Progenitor cell of endocrine pancreas (in vitro differentiated cells): ENCODE data around the gene ASPN. TPM values are rescaled to one million over a fixed set of nuclear protein-coding genes. Genes with fewer than 3 reads are reported as not detected.
"Not testable (repeated sequence)": the region's sequence is repeated elsewhere in the genome, so short reads cannot be mapped to it uniquely, and the experiment has no call there.

Experiments used
- DNase-seq: peaks from one replicate; pipeline ENCODE4 v3.0.0; 2021; ENCODE audit warnings: low spot score; ENCODE audit not compliant: unreplicated experiment
- H3K27ac Mint-ChIP-seq: 2 replicates; pipeline ENCODE4 v1.8.0; 2021; ENCODE audit warnings: mild to moderate bottlenecking, moderate library complexity, mixed read lengths
- H3K27me3 Mint-ChIP-seq: 2 replicates; pipeline ENCODE4 v1.8.0; 2021; ENCODE audit warnings: mixed read lengths
- H3K36me3 Mint-ChIP-seq: 2 replicates; pipeline ENCODE4 v1.8.0; 2022; ENCODE audit warnings: mixed read lengths; ENCODE audit not compliant: insufficient read depth
- H3K4me1 Mint-ChIP-seq: 2 replicates; pipeline ENCODE4 v1.8.0; 2021; ENCODE audit warnings: low read depth, mixed read lengths
- H3K4me3 Mint-ChIP-seq: 2 replicates; pipeline ENCODE4 v1.8.0; 2021; ENCODE audit warnings: low read depth, mild to moderate bottlenecking, moderate library complexity, mixed read lengths
- H3K9me3 Mint-ChIP-seq: 2 replicates; pipeline ENCODE4 v1.8.0; 2021; ENCODE audit warnings: low read depth, mixed read lengths
- CTCF ChIP-seq: fragments of 200-600 bp; sonication (generic); IDR thresholded peaks from one replicate; pipeline ENCODE4 v1.5.0; 2021; ENCODE audit warnings: antibody characterized with exemption, mild to moderate bottlenecking; ENCODE audit not compliant: unreplicated experiment
- total RNA-seq: library from RNA; stranded (reverse); gene quantifications from 2 replicates; pipeline ENCODE4 v1.2.1, GENCODE V29; 2021

The ASPN gene
- total RNA-seq, 1 donor from 2014 or later = not detected

- Mint-ChIP-seq H3K4me1 (peaks cover 2% of the 10 kb centered on the region), H3K27ac (no peak overlapping the region), H3K36me3 (no peaks in the 10 kb centered on the region), H3K27me3 (no peaks in the 10 kb centered on the region), H3K4me3 (no peak overlapping the region), H3K9me3 (no peaks in the 10 kb centered on the region)
- no peak for DNase-seq
- no peak for TF ChIP-seq CTCF
Measured at GRCh38 chr9:92422611-92423338, 59.5 kb downstream of the ASPN start.

GRCh38 chr9:92414566-92414965 lies 67.7 kb downstream of the ASPN start:
- no peak overlapping the region for H3K27ac Mint-ChIP-seq
- H3K27me3 Mint-ChIP-seq = no peaks in the 10 kb centered on the region
- TF ChIP-seq CTCF = no peak
- H3K9me3 Mint-ChIP-seq = peaks cover 3% of the 10 kb centered on the region
- H3K4me1 Mint-ChIP-seq = no peaks in the 10 kb centered on the region
- DNase-seq = no peak
- H3K36me3 Mint-ChIP-seq = no peaks in the 10 kb centered on the region
- no peak overlapping the region for H3K4me3 Mint-ChIP-seq

- H3K4me3 Mint-ChIP-seq, DNase-seq, H3K36me3 Mint-ChIP-seq, H3K27me3 Mint-ChIP-seq, H3K27ac Mint-ChIP-seq, H3K4me1 Mint-ChIP-seq, H3K9me3 Mint-ChIP-seq: not testable (repeated sequence)
Measured at GRCh38 chr9:92411157-92411556, 71.1 kb downstream of the ASPN start.

GRCh38 chr9:92408747-92409478 lies 73.4 kb downstream of the ASPN start:
- no peak for TF ChIP-seq CTCF
- Mint-ChIP-seq H3K27me3 (no peaks in the 10 kb centered on the region), H3K36me3 (no peaks in the 10 kb centered on the region), H3K9me3 (peaks cover 3% of the 10 kb centered on the region), H3K27ac (no peak overlapping the region), H3K4me1 (peaks cover 2% of the 10 kb centered on the region), H3K4me3 (no peak overlapping the region)
- DNase-seq = no peak

- Mint-ChIP-seq H3K27ac (no peak overlapping the region), H3K36me3 (no peaks in the 10 kb centered on the region), H3K4me3 (no peak overlapping the region), H3K27me3 (no peaks in the 10 kb centered on the region), H3K9me3 (peaks cover 3% of the 10 kb centered on the region), H3K4me1 (peaks cover 2% of the 10 kb centered on the region)
- no peak for TF ChIP-seq CTCF
- no peak for DNase-seq
Measured at GRCh38 chr9:92407818-92408217, 74.5 kb downstream of the ASPN start.

GRCh38 chr9:92406477-92406876 lies 75.8 kb downstream of the ASPN start:
- H3K27me3 Mint-ChIP-seq = no peaks in the 10 kb centered on the region
- H3K27ac Mint-ChIP-seq = no peak overlapping the region
- no peaks in the 10 kb centered on the region for H3K9me3 Mint-ChIP-seq
- peaks cover 2% of the 10 kb centered on the region for H3K4me1 Mint-ChIP-seq
- DNase-seq = no peak
- H3K4me3 Mint-ChIP-seq = no peak overlapping the region
- TF ChIP-seq CTCF = no peak
- H3K36me3 Mint-ChIP-seq = no peaks in the 10 kb centered on the region
